ENCODE measurements around the gene UTP15.

UTP15 gene

GRCh38 chr5:73624888-73625287 lies 59.3 kb downstream of the UTP15 start:
- no peak for DNase-seq

GRCh38 chr5:73625372-73625943 lies 59.9 kb downstream of the UTP15 start:
- DNase-seq = no peak

GRCh38 chr5:73625944-73626811 lies 60.6 kb downstream of the UTP15 start, which contains the start of gene ARHGEF28:
TSS of gene ARHGEF28 (plus strand) at chr5:73626196. CDS start at chr5:73684852, 58,656 bp downstream.
- DNase-seq = no peak

- DNase-seq = no peak
These were observed 61.3 kb downstream of the UTP15 start for GRCh38 chr5:73626814-73627313.

- no peak for DNase-seq
These were observed 63.9 kb downstream of the UTP15 start for GRCh38 chr5:73629456-73629855.

GRCh38 chr5:73630765-73631164 lies 65.2 kb downstream of the UTP15 start:
- no peak for DNase-seq

GRCh38 chr5:73631500-73631899 lies 66.0 kb downstream of the UTP15 start:
- no peak for DNase-seq
